ENCODE measurements around the gene C6orf163. TPM values are rescaled to one million over a fixed set of nuclear protein-coding genes. Genes with fewer than 3 reads are reported as not detected.

The C6orf163 gene
- total RNA-seq, 1 donor = 2.0 TPM

GRCh38 chr6:87378947-87379346, 34.3 kb downstream of the C6orf163 start:
- Histone ChIP-seq H3K27me3 (ENCODE audit: insufficient read depth, low read length) (no peaks in the 10 kb centered on the region), H3K4me3 (ENCODE audit: low read length) (no peak overlapping the region), H3K4me1 (ENCODE audit: insufficient read depth, low read length) (no peaks in the 10 kb centered on the region), H3K9me3 (ENCODE audit: low read depth, low read length) (no peaks in the 10 kb centered on the region)

- no peaks in the 10 kb centered on the region for H3K4me1 ChIP-seq (ENCODE audit: insufficient read depth, low read length)
- H3K4me3 ChIP-seq (ENCODE audit: low read length) = no peak overlapping the region
- no peaks in the 10 kb centered on the region for H3K9me3 ChIP-seq (ENCODE audit: low read depth, low read length)
- H3K27me3 ChIP-seq (ENCODE audit: insufficient read depth, low read length) = no peaks in the 10 kb centered on the region
Observed at GRCh38 chr6:87382861-87383260, 38.2 kb downstream of the C6orf163 start.

DNA sequence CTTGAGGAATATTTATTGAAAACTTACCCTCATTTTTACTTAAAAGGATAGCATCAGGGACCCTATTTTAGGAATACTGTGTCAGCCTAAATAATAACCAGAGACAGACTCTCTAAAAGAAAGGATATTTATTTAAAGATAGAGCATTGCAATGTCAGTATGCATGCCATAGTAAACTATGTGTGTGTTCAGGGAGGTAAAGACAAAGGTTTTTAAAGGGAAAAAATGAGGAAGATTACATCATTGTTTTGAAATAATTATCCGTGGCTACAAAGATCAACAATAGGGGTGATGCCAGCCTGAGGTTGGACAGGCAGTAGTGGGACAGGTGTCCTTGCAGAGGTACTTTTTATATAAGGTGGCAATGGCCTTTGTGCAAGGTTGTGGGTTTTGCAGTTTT, 39.4 kb downstream of the C6orf163 start:
- H3K4me1 ChIP-seq (ENCODE audit: insufficient read depth, low read length) = no peaks in the 10 kb centered on the region
- no peak overlapping the region for H3K4me3 ChIP-seq (ENCODE audit: low read length)
- no peaks in the 10 kb centered on the region for H3K27me3 ChIP-seq (ENCODE audit: insufficient read depth, low read length)
- H3K9me3 ChIP-seq (ENCODE audit: low read depth, low read length) = no peaks in the 10 kb centered on the region

DNA sequence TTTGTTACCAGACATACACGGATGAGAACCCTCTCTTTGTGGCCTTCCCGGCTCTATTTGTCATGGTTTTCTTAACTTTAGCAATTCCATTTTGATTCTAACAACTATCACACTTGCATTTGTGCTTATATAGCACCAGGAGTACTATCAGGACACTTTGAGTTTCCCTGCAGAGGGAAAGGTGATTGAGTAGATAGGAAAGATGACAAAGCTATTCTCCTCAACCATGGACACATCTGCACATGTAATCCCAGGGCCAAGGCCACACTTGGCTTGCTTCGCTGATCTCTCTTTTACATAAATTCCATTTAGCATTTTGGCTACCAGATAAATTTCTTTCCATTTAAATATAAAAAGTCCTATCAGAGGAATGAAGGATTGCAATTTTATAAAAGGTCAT, 39.8 kb downstream of the C6orf163 start:
- Histone ChIP-seq H3K4me3 (ENCODE audit: low read length) (no peak overlapping the region), H3K4me1 (ENCODE audit: insufficient read depth, low read length) (no peaks in the 10 kb centered on the region), H3K9me3 (ENCODE audit: low read depth, low read length) (no peaks in the 10 kb centered on the region), H3K27me3 (ENCODE audit: insufficient read depth, low read length) (no peaks in the 10 kb centered on the region)

GRCh38 chr6:87391334-87391733, 46.7 kb downstream of the C6orf163 start:
- no peaks in the 10 kb centered on the region for H3K27me3 ChIP-seq (ENCODE audit: insufficient read depth, low read length)
- no peaks in the 10 kb centered on the region for H3K4me1 ChIP-seq (ENCODE audit: insufficient read depth, low read length)
- H3K9me3 ChIP-seq (ENCODE audit: low read depth, low read length) = no peaks in the 10 kb centered on the region
- no peak overlapping the region for H3K4me3 ChIP-seq (ENCODE audit: low read length)

- Histone ChIP-seq H3K27me3 (ENCODE audit: insufficient read depth, low read length) (no peaks in the 10 kb centered on the region), H3K4me1 (ENCODE audit: insufficient read depth, low read length) (no peaks in the 10 kb centered on the region), H3K9me3 (ENCODE audit: low read depth, low read length) (no peaks in the 10 kb centered on the region), H3K4me3 (ENCODE audit: low read length) (no peak overlapping the region)
Observed at GRCh38 chr6:87393026-87393622, 48.5 kb downstream of the C6orf163 start.

DNA sequence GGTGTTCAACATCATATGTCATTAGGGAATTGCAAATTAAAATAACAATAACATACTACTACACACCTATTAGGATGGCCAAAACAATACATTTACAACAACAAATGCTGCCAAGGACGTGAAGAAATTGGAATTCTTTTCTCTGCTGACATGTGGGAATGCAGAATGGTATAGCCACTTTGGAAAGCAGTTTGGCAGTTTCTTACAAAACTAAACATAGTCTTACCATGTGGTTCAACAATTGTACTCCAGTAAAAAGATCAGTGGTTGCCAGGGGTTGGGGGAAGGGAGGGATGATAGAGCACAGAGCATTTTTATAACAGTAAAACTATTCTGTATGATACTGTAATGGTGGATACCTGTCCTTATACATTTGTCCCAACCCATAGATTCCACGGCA, 50.8 kb downstream of the C6orf163 start:
- Histone ChIP-seq H3K4me1 (ENCODE audit: insufficient read depth, low read length) (no peaks in the 10 kb centered on the region), H3K4me3 (ENCODE audit: low read length) (no peak overlapping the region), H3K9me3 (ENCODE audit: low read depth, low read length) (no peaks in the 10 kb centered on the region), H3K27me3 (ENCODE audit: insufficient read depth, low read length) (no peaks in the 10 kb centered on the region)

GRCh38 chr6:87396595-87397392, 52.2 kb downstream of the C6orf163 start:
- Histone ChIP-seq H3K27me3 (ENCODE audit: insufficient read depth, low read length) (no peaks in the 10 kb centered on the region), H3K4me3 (ENCODE audit: low read length) (no peak overlapping the region), H3K4me1 (ENCODE audit: insufficient read depth, low read length) (no peaks in the 10 kb centered on the region), H3K9me3 (ENCODE audit: low read depth, low read length) (no peaks in the 10 kb centered on the region)

DNA sequence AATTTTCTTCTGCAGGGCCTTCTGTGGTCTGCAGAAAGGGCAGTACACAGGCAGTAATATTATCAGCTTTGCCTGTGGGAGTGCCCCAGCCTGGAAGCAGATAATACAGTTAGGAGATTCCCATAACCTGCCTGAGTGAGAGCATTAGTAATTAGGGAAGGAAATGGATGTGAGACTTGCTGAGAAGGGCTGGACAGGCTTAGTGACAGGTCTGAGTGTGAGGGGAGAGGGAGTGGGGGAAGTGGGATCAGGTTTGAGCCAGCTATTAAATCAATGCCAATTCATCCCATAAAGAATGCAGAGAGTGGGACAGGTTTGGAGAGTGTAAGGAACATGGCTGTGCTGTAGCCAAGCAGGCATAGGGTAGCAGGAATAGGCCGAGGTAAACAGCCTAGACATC, 53.0 kb downstream of the C6orf163 start:
- Histone ChIP-seq H3K9me3 (ENCODE audit: low read depth, low read length) (no peaks in the 10 kb centered on the region), H3K4me1 (ENCODE audit: insufficient read depth, low read length) (no peaks in the 10 kb centered on the region), H3K27me3 (ENCODE audit: insufficient read depth, low read length) (no peaks in the 10 kb centered on the region), H3K4me3 (ENCODE audit: low read length) (no peak overlapping the region)

DNA sequence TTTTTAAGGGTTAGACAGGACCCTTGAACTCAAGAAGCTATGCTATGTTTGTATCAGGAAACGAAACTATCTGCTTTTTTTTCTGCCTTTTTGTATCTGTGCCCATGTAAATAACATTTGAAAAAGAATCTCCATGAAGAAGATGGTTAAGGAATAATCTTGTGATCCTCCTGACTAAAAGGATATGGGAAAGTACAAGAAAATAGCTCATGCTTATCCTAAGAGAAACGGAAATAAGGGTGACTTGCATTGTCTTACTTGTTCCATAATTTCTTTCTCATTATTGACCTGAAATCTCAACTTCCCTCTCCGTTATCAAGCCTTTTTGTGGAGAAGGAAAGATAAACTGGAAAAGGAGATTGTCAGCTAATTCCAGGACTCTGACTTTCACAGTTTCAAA, 57.2 kb downstream of the C6orf163 start:
- H3K9me3 ChIP-seq (ENCODE audit: low read depth, low read length) = no peaks in the 10 kb centered on the region
- H3K4me1 ChIP-seq (ENCODE audit: insufficient read depth, low read length) = no peaks in the 10 kb centered on the region
- peaks cover 4% of the 10 kb centered on the region for H3K27me3 ChIP-seq (ENCODE audit: insufficient read depth, low read length)
- no peak overlapping the region for H3K4me3 ChIP-seq (ENCODE audit: low read length)

- Histone ChIP-seq H3K4me3 (ENCODE audit: low read length) (peak overlapping the region; percentile 70), H3K9me3 (ENCODE audit: low read depth, low read length) (no peaks in the 10 kb centered on the region), H3K4me1 (ENCODE audit: insufficient read depth, low read length) (peaks cover 12% of the 10 kb centered on the region), H3K27me3 (ENCODE audit: insufficient read depth, low read length) (peaks cover 10% of the 10 kb centered on the region)
Observed at GRCh38 chr6:87407561-87407900, 62.9 kb downstream of the C6orf163 start.

DNA sequence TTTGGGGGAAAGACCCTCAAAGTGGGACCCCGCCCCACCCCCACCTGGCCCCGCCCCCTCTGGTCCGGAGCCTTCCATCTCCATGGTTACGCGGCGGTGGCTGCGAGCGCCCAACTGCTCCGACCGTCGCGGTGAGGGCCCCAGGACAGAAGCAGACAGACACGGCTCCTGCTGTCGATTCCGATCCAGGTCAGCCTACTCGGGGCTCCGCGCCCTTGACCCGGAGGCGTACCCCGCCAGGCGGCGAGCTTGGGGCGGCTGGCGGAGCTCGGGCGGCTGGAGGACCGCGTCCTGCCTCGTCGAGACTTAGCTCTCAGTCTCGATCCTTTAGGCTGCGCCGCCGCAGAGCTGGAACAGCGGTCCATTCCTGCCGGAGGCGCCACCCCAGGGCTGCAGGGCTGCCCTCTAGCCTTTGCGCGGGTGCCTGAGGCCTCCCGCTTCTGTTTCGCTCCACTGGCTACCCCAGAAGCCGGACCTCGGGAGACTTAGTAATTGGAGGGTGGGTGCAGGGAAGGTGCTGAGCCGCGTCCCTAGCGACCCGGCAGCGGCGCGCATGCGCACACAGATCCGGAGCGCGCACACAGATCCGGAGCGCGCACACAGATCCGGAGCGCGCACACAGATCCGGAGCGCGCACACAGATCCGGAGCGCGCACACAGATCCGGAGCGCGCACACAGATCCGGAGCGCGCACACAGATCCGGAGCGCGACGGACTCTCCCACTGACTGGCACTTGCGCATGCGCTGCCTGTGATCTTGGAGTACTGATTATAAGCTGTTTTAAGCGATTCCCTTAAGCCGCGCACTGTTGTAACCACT, 63.5 kb downstream of the C6orf163 start, which contains the start of gene CFAP206:
Gene CFAP206 (plus strand): TSS at position 72 of the 820 bp plus-strand sequence. CDS start 1,868 bp downstream, outside the sequence.
- Histone ChIP-seq H3K4me1 (ENCODE audit: insufficient read depth, low read length) (peaks cover 12% of the 10 kb centered on the region), H3K4me3 (ENCODE audit: low read length) (peak within 1 kb of the TSS; percentile 70), H3K9me3 (ENCODE audit: low read depth, low read length) (no peaks in the 10 kb centered on the region), H3K27me3 (ENCODE audit: insufficient read depth, low read length) (peaks cover 16% of the 10 kb centered on the region)

DNA sequence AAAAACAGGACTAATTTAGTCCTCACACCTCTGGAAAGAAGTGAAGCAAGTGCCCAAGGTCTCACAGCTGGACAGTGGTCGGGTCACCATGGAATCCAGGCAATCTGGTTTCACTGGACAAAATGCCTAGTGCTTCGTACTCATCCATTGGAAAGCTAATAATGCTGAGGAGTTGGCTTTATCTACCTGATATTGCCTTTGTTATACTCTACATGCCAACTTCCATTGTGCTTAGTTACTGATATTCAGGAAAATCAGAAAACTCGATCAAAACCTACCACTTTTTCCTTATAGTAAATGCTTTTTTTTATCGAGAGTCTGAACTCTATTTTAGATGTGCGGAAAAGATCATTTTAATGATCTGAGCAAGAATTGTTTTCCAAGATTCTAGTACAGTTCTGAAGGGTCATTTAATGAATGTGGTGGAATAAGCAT, 64.1 kb downstream of the C6orf163 start:
- Histone ChIP-seq H3K4me1 (ENCODE audit: insufficient read depth, low read length) (peaks cover 12% of the 10 kb centered on the region), H3K27me3 (ENCODE audit: insufficient read depth, low read length) (peaks cover 18% of the 10 kb centered on the region), H3K9me3 (ENCODE audit: low read depth, low read length) (no peaks in the 10 kb centered on the region), H3K4me3 (ENCODE audit: low read length) (peak overlapping the region; percentile 70)

Measured in mononuclear cell (primary cell).